Vagina (tissue), 2 donors: ENCODE measurements around the gene PALM. TPM values are rescaled to one million over a fixed set of nuclear protein-coding genes. Genes with fewer than 3 reads are reported as not detected.
"Not testable (repeated sequence)": the region's sequence is repeated elsewhere in the genome, so short reads cannot be mapped to it uniquely, and the experiment has no call there.

Source experiments
- DNase-seq, 2 donors: peaks; one replicate each; pipeline ENCODE4 v3.0.0-alpha.2; 2017; ENCODE audit errors: extremely low spot score in 2 of 2
- H3K27ac ChIP-seq: fragments of 200-600 bp; sonication (generic); one replicate; pipeline ENCODE4 v1.5.1; 2019
- H3K27me3 ChIP-seq: fragments of 200-600 bp; sonication (generic); one replicate; pipeline ENCODE4 v1.5.1; 2019
- H3K36me3 ChIP-seq, 2 donors: fragments of 200-600 bp; sonication (generic); one replicate each; pipeline ENCODE4 v1.5.1; 2017 to 2019
- H3K4me1 ChIP-seq: fragments of 200-600 bp; sonication (generic); one replicate; pipeline ENCODE4 v1.5.1; 2019
- H3K4me3 ChIP-seq, 2 donors: fragments of 200-600 bp; sonication (generic); 1 replicate in 1 of 2; 2 replicates in 1 of 2; pipeline ENCODE4 v1.5.1; 2016 to 2019
- H3K9me3 ChIP-seq: fragments of 200-600 bp; sonication (generic); one replicate; pipeline ENCODE4 v1.5.1; 2019
- POLR2A ChIP-seq, 2 donors: fragments of 450-650 bp; IDR thresholded peaks; one replicate each; pipeline ENCODE4 v1.6.1; 2017; ENCODE audit warnings: antibody characterized with exemption in 2 of 2, mild to moderate bottlenecking in 2 of 2, moderate library complexity in 2 of 2
- POLR2AphosphoS5 ChIP-seq, 2 donors: sonication (generic); formaldehyde crosslinking; IDR thresholded peaks; one replicate each; pipeline ENCODE4 v1.9.0; 2017; ENCODE audit warnings: antibody characterized with exemption in 2 of 2, mild to moderate bottlenecking in 2 of 2, low read depth in 1 of 2; ENCODE audit not compliant: insufficient read depth in 1 of 2
- intact Hi-C: fragments of 100-400 bp; cut with DNase I; formaldehyde crosslinking; loops from one replicate; pipeline ENCODE4 v1.15.1; 2023
- total RNA-seq: library from RNA; depleted of rRNA; stranded (reverse); fragments of >200 nt; gene quantifications from one replicate; pipeline ENCODE4 v1.2.3, GENCODE V29; 2016
- TF ChIP-seq, protein P1 (sequence below), 3 experiments: fragments of 450-650 bp in 2 of 3; fragments of 200-600 bp in 1 of 3; sonication (generic) in 1 of 3; IDR thresholded peaks; one replicate each; pipeline ENCODE4 v1.5.1; 2017 to 2019; ENCODE audit warnings: antibody characterized with exemption in 3 of 3, mild to moderate bottlenecking in 2 of 3, moderate library complexity in 2 of 3

PALM gene
- total RNA-seq, 1 donor from 2014 or later, result 40.0 TPM

DNA sequence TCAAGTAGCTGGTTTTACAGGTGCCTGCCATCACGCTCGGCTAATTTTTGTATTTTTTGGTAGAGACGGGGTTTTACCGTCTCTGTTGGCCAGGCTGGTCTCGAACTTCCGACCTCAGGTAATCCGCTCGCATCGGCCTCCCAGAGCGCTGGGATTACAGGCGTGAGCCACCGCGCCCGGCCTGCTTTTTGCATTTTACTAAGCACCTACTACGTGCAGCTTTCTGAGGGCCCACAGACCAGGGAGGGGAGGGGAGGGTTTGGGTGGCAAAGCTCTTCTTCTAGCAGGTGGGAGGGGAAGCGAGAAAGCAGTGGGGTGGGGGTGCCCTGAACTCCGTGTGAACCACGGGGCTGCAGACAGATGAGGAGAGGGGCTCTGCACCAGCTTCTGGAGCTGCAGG, 15.0 kb downstream of the PALM start:
- Histone ChIP-seq H3K4me1 (peaks cover 31% of the 10 kb centered on the region), H3K4me3 (no peak overlapping the region), H3K36me3 (no peaks in the 10 kb centered on the region), H3K27ac (no peak overlapping the region), H3K9me3 (no peaks in the 10 kb centered on the region), H3K27me3 (no peaks in the 10 kb centered on the region)
- intact Hi-C loops, result no loop called here
- TF ChIP-seq POLR2AphosphoS5 (IDR thresholded peaks at IDR 0.05; ENCODE audit: insufficient read depth in 1 of 2, low read depth in 1 of 2) (no peak), POLR2A (IDR thresholded peaks at IDR 0.05) (no peak)
- TF ChIP-seq, protein P1, sequence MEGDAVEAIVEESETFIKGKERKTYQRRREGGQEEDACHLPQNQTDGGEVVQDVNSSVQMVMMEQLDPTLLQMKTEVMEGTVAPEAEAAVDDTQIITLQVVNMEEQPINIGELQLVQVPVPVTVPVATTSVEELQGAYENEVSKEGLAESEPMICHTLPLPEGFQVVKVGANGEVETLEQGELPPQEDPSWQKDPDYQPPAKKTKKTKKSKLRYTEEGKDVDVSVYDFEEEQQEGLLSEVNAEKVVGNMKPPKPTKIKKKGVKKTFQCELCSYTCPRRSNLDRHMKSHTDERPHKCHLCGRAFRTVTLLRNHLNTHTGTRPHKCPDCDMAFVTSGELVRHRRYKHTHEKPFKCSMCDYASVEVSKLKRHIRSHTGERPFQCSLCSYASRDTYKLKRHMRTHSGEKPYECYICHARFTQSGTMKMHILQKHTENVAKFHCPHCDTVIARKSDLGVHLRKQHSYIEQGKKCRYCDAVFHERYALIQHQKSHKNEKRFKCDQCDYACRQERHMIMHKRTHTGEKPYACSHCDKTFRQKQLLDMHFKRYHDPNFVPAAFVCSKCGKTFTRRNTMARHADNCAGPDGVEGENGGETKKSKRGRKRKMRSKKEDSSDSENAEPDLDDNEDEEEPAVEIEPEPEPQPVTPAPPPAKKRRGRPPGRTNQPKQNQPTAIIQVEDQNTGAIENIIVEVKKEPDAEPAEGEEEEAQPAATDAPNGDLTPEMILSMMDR (IDR thresholded peaks at IDR 0.05), result no peak
- no peak for DNase-seq

DNA sequence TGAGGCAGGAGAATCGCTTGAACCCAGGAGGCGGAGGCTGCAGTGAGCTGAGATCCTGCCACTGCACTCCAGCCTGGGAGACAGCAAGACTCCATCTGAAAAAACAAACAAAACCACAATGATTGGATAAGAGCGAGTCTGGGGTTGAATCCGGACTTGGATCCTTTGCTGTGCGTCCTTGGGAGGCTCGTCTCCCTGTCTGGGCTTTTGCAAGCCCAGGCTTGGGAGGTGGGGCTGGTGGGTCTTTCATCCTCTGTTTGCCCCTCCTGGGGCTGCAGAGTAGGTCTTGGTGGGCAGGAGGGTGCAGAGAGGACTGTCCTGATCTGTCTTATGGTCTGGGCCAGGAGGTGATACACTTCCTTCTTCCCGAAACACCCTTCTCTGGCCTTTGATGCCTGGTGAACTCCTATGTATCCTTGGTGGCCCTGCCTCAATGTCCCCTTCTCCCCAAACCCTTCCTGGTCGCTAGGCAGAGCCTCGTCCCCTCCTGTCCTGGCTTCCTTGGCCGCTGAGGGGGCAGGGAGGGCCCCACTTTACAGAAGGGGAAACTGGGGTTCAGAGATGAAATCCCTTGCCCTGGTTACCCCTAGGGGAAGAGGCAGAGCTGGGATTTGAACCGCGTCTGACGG, 16.8 kb downstream of the PALM start:
- H3K27ac ChIP-seq, result no peak overlapping the region
- intact Hi-C loops, result no loop called here
- no peaks in the 10 kb centered on the region for H3K27me3 ChIP-seq
- peaks cover 16% of the 10 kb centered on the region for H3K4me1 ChIP-seq
- H3K4me3 ChIP-seq, result no peak overlapping the region
- H3K36me3 ChIP-seq, result no peaks in the 10 kb centered on the region
- DNase-seq, result no peak
- no peak for TF ChIP-seq POLR2A (IDR thresholded peaks at IDR 0.05)
- TF ChIP-seq POLR2AphosphoS5 (IDR thresholded peaks at IDR 0.05; ENCODE audit: insufficient read depth in 1 of 2, low read depth in 1 of 2), result no peak
- TF ChIP-seq, protein P1 (IDR thresholded peaks at IDR 0.05), result no peak
- no peaks in the 10 kb centered on the region for H3K9me3 ChIP-seq

DNA sequence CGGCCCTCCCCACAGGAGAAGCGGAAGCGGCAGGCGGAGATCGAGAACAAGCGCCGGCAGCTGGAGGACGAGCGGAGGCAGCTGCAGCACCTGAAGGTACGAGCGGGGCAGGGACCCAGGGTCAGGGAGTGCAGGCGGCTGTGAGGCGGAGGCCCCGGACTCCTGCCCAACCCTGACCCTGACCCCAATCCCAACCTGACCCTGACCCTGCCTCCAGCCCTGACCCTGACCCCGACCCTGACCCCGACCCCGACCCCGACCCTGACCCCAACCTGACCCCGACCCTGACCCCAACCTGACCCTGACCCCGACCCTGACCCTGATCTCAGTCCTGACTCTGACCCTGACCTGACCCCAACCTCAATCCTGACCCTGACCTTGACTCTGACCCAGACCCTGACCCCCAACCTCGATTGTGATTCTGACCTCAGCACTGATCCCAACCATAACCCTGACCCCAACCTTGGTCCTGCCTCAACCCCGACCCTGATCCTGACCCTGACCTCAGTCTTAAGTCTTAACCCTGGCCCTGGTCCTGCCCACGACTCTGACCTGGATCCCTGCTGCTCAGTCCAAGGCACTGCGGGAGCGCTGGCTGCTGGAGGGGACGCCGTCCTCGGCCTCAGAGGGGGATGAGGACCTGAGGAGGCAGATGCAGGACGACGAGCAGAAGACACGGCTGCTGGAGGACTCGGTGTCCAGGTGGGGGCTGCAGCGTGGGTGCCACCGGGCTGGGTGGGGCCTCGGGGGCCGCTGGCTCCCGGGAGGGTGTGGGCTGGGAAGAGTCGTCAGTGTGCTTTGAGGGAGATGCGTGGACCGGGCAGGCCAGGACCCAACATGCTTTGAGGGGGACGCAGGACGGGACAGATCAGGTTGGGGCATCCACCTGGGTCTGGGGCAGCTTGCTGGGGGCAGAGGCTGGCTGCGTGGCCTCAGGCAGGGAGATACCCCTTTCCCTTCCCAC, 18.5 kb downstream of the PALM start:
- intact Hi-C loops, result no loop called here
- peak overlapping the region; percentile 45 for H3K27ac ChIP-seq
- DNase-seq, result no peak
- H3K9me3 ChIP-seq, result no peaks in the 10 kb centered on the region
- TF ChIP-seq, protein P1 (IDR thresholded peaks at IDR 0.05), result no peak
- TF ChIP-seq POLR2A (IDR thresholded peaks at IDR 0.05) (no peak), POLR2AphosphoS5 (IDR thresholded peaks at IDR 0.05; ENCODE audit: insufficient read depth in 1 of 2, low read depth in 1 of 2) (no peak)
- no peaks in the 10 kb centered on the region for H3K36me3 ChIP-seq
- H3K27me3 ChIP-seq, result no peaks in the 10 kb centered on the region
- no peak overlapping the region for H3K4me3 ChIP-seq
- H3K4me1 ChIP-seq, result peaks cover 11% of the 10 kb centered on the region

DNA sequence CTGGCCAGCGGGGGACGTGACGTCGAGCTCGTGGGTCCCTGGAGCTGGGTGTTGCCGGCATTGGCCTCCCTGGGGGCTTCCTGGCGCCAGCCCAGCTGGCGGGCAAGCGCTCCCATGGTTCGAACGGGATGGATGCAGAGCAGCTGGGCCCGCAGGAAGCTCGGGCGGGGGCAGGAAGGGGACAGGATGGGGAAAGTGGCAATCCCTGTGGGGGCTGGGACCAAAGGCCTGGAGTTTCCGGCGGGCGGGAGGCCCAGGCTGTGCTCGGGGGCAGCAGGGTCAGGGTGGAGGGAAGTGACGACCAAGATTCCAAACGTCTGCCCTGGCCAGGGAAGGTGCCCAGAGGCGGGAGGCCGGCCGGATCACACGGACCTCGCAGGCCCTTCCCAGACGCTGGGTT, 19.3 kb downstream of the PALM start:
- no peaks in the 10 kb centered on the region for H3K27me3 ChIP-seq
- peak overlapping the region; percentile 45 for H3K27ac ChIP-seq
- H3K4me3 ChIP-seq, result no peak overlapping the region
- peaks cover 4% of the 10 kb centered on the region for H3K4me1 ChIP-seq
- no peak for DNase-seq
- no peaks in the 10 kb centered on the region for H3K9me3 ChIP-seq
- intact Hi-C loops, result no loop called here
- no peaks in the 10 kb centered on the region for H3K36me3 ChIP-seq
- peak; percentile 9 to 60 for TF ChIP-seq POLR2AphosphoS5 (IDR thresholded peaks at IDR 0.05; ENCODE audit: insufficient read depth in 1 of 2, low read depth in 1 of 2)
- no peak for TF ChIP-seq POLR2A (IDR thresholded peaks at IDR 0.05)

DNA sequence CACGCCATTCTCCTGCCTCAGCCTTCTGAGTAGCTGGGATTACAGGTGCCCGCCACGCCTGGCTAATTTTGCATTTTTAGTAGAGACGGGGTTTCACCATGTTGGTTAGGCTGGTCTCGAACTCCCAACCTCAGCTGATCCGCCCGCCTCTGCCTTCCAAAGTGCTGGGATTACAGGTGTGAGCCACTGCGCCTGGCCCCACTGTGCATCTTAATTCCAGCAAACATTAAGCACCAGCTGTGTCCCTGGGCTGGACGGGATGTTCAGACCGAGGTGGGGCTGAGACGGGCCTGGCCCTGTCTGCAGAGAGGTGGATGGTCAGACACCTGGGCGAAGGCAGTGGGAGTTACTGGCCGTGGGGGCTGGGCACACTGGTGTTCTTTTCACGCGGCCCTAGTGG, 20.8 kb downstream of the PALM start:
- H3K9me3 ChIP-seq, H3K36me3 ChIP-seq, H3K4me1 ChIP-seq, DNase-seq, H3K27me3 ChIP-seq, intact Hi-C loops, H3K27ac ChIP-seq, H3K4me3 ChIP-seq: not testable (repeated sequence)
